Gastrocnemius medialis (tissue), 4 donors: Measurements from ENCODE around the gene EIF2B1. TPM values are rescaled to one million over a fixed set of nuclear protein-coding genes. Genes with fewer than 3 reads are reported as not detected.

Source experiments
- ATAC-seq, 2 donors: fragments of 150-250 bp; one replicate each; pipeline ENCODE4 v1.9.1; 2016
- DNase-seq, 2 donors: peaks; one replicate each; pipeline ENCODE4 v3.0.0-alpha.2; 2019
- H3K27ac ChIP-seq, 4 donors: fragments of 200-600 bp; sonication (generic); 1 replicate in 1 of 4; 2 replicates in 3 of 4; pipeline ENCODE4 v1.5.1; 2016 to 2018; ENCODE audit warnings: mild to moderate bottlenecking in 2 of 4, moderate library complexity in 1 of 4
- H3K27me3 ChIP-seq, 3 donors: fragments of 200-600 bp; sonication (generic) in 2 of 3; 1 replicate in 1 of 3; 2 replicates in 2 of 3; pipeline versions ENCODE4 v1.5.1 to v1.6.0; 2016 to 2019; ENCODE audit warnings: mild to moderate bottlenecking in 1 of 3, moderate library complexity in 1 of 3
- H3K36me3 ChIP-seq, 2 donors: fragments of 200-600 bp; sonication (generic) in 1 of 2; one replicate each; pipeline ENCODE4 v1.5.1; 2017 to 2018
- H3K4me1 ChIP-seq, 2 donors: fragments of 200-600 bp; sonication (generic) in 1 of 2; one replicate each; pipeline ENCODE4 v1.5.1; 2016 to 2017; ENCODE audit warnings: mild to moderate bottlenecking in 2 of 2
- H3K4me3 ChIP-seq, 4 donors: fragments of 200-600 bp; sonication (generic) in 3 of 4; 1 replicate in 1 of 4; 2 replicates in 3 of 4; pipeline ENCODE4 v1.5.1; 2016 to 2019; ENCODE audit warnings: mild to moderate bottlenecking in 2 of 4
- H3K9me3 ChIP-seq, 3 donors: fragments of 200-600 bp; sonication (generic) in 2 of 3; 1 replicate in 1 of 3; 2 replicates in 2 of 3; pipeline ENCODE4 v1.5.1; 2016 to 2019
- CTCF ChIP-seq, 5 experiments: fragments of 450-650 bp in 3 of 5; fragments of 200-600 bp in 2 of 5; sonication (generic) in 2 of 5; IDR thresholded peaks in 4 of 5; conservative IDR thresholded peaks in 1 of 5; 1 replicate in 4 of 5; 2 replicates in 1 of 5; pipeline ENCODE4 v1.5.1; 2016 to 2019; ENCODE audit warnings: antibody characterized with exemption in 5 of 5, mild to moderate bottlenecking in 3 of 5, moderate library complexity in 3 of 5
- POLR2A ChIP-seq, 2 donors: fragments of 450-650 bp; IDR thresholded peaks; one replicate each; pipeline ENCODE4 v1.6.1; 2017; ENCODE audit warnings: antibody characterized with exemption in 2 of 2, mild to moderate bottlenecking in 2 of 2, moderate library complexity in 2 of 2
- in situ Hi-C, 4 donors: fragments of 200-750 bp; cut with MboI; loops; one replicate each; pipeline versions ENCODE4 v1.15.0 to v1.8.0; 2017; ENCODE audit warnings: low sequenced_read_pairs in 4 of 4
- intact Hi-C: fragments of 100-400 bp; cut with DNase I; formaldehyde crosslinking; loops from one replicate; pipeline ENCODE4 v1.15.1; 2023; ENCODE audit warnings: low total_unique reads
- total RNA-seq, 4 donors: library from RNA; depleted of rRNA; stranded (reverse); fragments of >200 nt; gene quantifications; one replicate each; pipeline versions ENCODE4 v1.1.0 to v1.2.3, GENCODE V29; 2016

Gene EIF2B1
- total RNA-seq, 4 donors from 2014 or later, result 84.5 to 118 (median 112) TPM

- peaks cover 0 to 4% of the 10 kb centered on the region in 2 donors for H3K36me3 ChIP-seq
- H3K27ac ChIP-seq, result no peak overlapping the region
- in situ Hi-C loops, result no loop called here
- H3K4me3 ChIP-seq, result no peak overlapping the region
- peaks cover 0 to 2% of the 10 kb centered on the region in 2 donors for H3K4me1 ChIP-seq
- intact Hi-C loops, result no loop called here
- H3K27me3 ChIP-seq, result no peaks in the 10 kb centered on the region
- DNase-seq, result no peak
- no peak for ATAC-seq
- H3K9me3 ChIP-seq, result no peaks in the 10 kb centered on the region
- TF ChIP-seq CTCF (IDR thresholded peaks at IDR 0.05 in 4 of 5, conservative IDR thresholded peaks at IDR 0.05 in 1 of 5) (no peak), POLR2A (IDR thresholded peaks at IDR 0.05) (no peak)
Measured at GRCh38 chr12:123573870-123574269, 59.6 kb downstream of the EIF2B1 start.

- Histone ChIP-seq H3K36me3 (peaks cover 0 to 4% of the 10 kb centered on the region in 2 donors), H3K27ac (no peak overlapping the region), H3K4me1 (peaks cover 0 to 2% of the 10 kb centered on the region in 2 donors), H3K9me3 (no peaks in the 10 kb centered on the region), H3K27me3 (no peaks in the 10 kb centered on the region), H3K4me3 (no peak overlapping the region)
- ATAC-seq, result no peak
- in situ Hi-C loops, result no loop called here
- no peak for DNase-seq
- intact Hi-C loops, result no loop called here
- no peak for TF ChIP-seq POLR2A (IDR thresholded peaks at IDR 0.05)
- TF ChIP-seq CTCF (IDR thresholded peaks at IDR 0.05 in 4 of 5, conservative IDR thresholded peaks at IDR 0.05 in 1 of 5), result no peak
Measured at GRCh38 chr12:123572391-123572790, 61.1 kb downstream of the EIF2B1 start.

GRCh38 chr12:123571343-123571813 lies 62.1 kb downstream of the EIF2B1 start:
- Histone ChIP-seq H3K36me3 (peaks cover 0 to 4% of the 10 kb centered on the region in 2 donors), H3K9me3 (no peaks in the 10 kb centered on the region), H3K4me1 (peaks cover 0 to 2% of the 10 kb centered on the region in 2 donors), H3K4me3 (no peak overlapping the region), H3K27ac (no peak overlapping the region), H3K27me3 (no peaks in the 10 kb centered on the region)
- intact Hi-C loops, result no loop called here
- no peak for TF ChIP-seq CTCF (IDR thresholded peaks at IDR 0.05 in 4 of 5, conservative IDR thresholded peaks at IDR 0.05 in 1 of 5)
- no peak for TF ChIP-seq POLR2A (IDR thresholded peaks at IDR 0.05)
- ATAC-seq (peak; percentile 80 to 83), DNase-seq (peak; percentile 19 to 61)
- in situ Hi-C loops, result no loop called here

Other genes with a start within 250 kb of the EIF2B1 start
- 10 to 100 TPM; 13.4 to 25.8 (median 21.9) TPM for gene KMT5A, start 249.6 kb downstream of the EIF2B1 start, total RNA-seq
- gene RILPL2, start 197.0 kb downstream of the EIF2B1 start, total RNA-seq, result 1 to 10 TPM; 1.2 to 2.0 (median 1.7) TPM
- gene SNRNP35, start 175.5 kb downstream of the EIF2B1 start, total RNA-seq, result 10 to 100 TPM; 22.6 to 40.4 (median 23.5) TPM
- gene RILPL1, start 100.0 kb downstream of the EIF2B1 start, total RNA-seq, result 10 to 100 TPM; 33.4 to 65.3 (median 40.6) TPM
- gene TMED2, start 49.1 kb downstream of the EIF2B1 start, total RNA-seq, result 100 to 1,000 TPM; 115 to 177 (median 146) TPM
- gene DDX55, start 31.6 kb downstream of the EIF2B1 start, total RNA-seq, result 1 to 10 TPM; 6.2 to 9.4 (median 7.4) TPM
- gene GTF2H3, start 143 bp upstream of the EIF2B1 start, total RNA-seq, result 10 to 100 TPM; 11.5 to 14.3 (median 12.3) TPM
- 1 to 10 TPM; 1.2 to 5.0 (median 1.6) TPM for gene TCTN2, start 37.4 kb upstream of the EIF2B1 start, total RNA-seq
- 10 to 100 TPM; 14.8 to 22.7 (median 17.4) TPM for gene ATP6V0A2, start 78.7 kb upstream of the EIF2B1 start, total RNA-seq
- gene DNAH10, start 128.6 kb upstream of the EIF2B1 start, total RNA-seq, result under 1 TPM in 2 of 4 donors, not detected in 2; 0.18 to 0.65 TPM